ENCODE measurements around the gene PMAIP1. TPM values are rescaled to one million over a fixed set of nuclear protein-coding genes. Genes with fewer than 3 reads are reported as not detected.
"Not testable (repeated sequence)": the region's sequence is repeated elsewhere in the genome, so short reads cannot be mapped to it uniquely, and the experiment has no call there.

PMAIP1 gene
- 1.2 TPM for total RNA-seq

GRCh38 chr18:59899298-59900221 lies at the start of gene PMAIP1:
Gene PMAIP1, plus strand, starts transcription at chr18:59899996. Its CDS starts 182 bp downstream, at chr18:59900178.
- intact Hi-C loops (cut with DNase I): no loop called here
- DNase-seq (ENCODE audit: low spot score) (peak; percentile 86), ATAC-seq (peak; percentile 95)

GRCh38 chr18:59851784-59852399 lies 47.9 kb upstream of the PMAIP1 start:
- intact Hi-C loops (cut with DNase I): no loop called here
- ATAC-seq (no peak), DNase-seq (ENCODE audit: low spot score) (no peak)

- ATAC-seq (no peak), DNase-seq (ENCODE audit: low spot score) (no peak)
- intact Hi-C loops (cut with DNase I): no loop called here
These were observed 47.2 kb upstream of the PMAIP1 start for GRCh38 chr18:59852548-59852947.

GRCh38 chr18:59853380-59853779 lies 46.4 kb upstream of the PMAIP1 start:
- intact Hi-C loops (cut with DNase I): no loop called here
- ATAC-seq: no peak
- DNase-seq (ENCODE audit: low spot score): no peak

GRCh38 chr18:59853988-59854387 lies 45.8 kb upstream of the PMAIP1 start:
- ATAC-seq; intact Hi-C loops (cut with DNase I); DNase-seq (ENCODE audit: low spot score): not testable (repeated sequence)

- intact Hi-C loops (cut with DNase I): no loop called here
- ATAC-seq: no peak
- no peak for DNase-seq (ENCODE audit: low spot score)
These were observed 38.8 kb upstream of the PMAIP1 start for GRCh38 chr18:59861009-59861408.

GRCh38 chr18:59861963-59862819 lies 37.6 kb upstream of the PMAIP1 start:
- DNase-seq (ENCODE audit: low spot score) (no peak), ATAC-seq (no peak)
- intact Hi-C loops (cut with DNase I): no loop called here

- intact Hi-C loops (cut with DNase I): no loop called here
- ATAC-seq (no peak), DNase-seq (ENCODE audit: low spot score) (no peak)
These were observed 34.4 kb upstream of the PMAIP1 start for GRCh38 chr18:59865241-59865986.

GRCh38 chr18:59866551-59867269 lies 33.1 kb upstream of the PMAIP1 start:
- no peak for ATAC-seq
- intact Hi-C loops (cut with DNase I): no loop called here
- DNase-seq (ENCODE audit: low spot score): no peak

- DNase-seq (ENCODE audit: low spot score) (no peak), ATAC-seq (no peak)
- intact Hi-C loops (cut with DNase I): no loop called here
These were observed 32.3 kb upstream of the PMAIP1 start for GRCh38 chr18:59867337-59868104.

- ATAC-seq (no peak), DNase-seq (ENCODE audit: low spot score) (no peak)
- intact Hi-C loops (cut with DNase I): no loop called here
These were observed 29.1 kb upstream of the PMAIP1 start for GRCh38 chr18:59870623-59871130.

GRCh38 chr18:59871711-59872362 lies 28.0 kb upstream of the PMAIP1 start:
- ATAC-seq: no peak
- intact Hi-C loops (cut with DNase I): no loop called here
- no peak for DNase-seq (ENCODE audit: low spot score)

- ATAC-seq (no peak), DNase-seq (ENCODE audit: low spot score) (no peak)
- intact Hi-C loops (cut with DNase I): no loop called here
These were observed 26.2 kb upstream of the PMAIP1 start for GRCh38 chr18:59873641-59874040.

- ATAC-seq (no peak), DNase-seq (ENCODE audit: low spot score) (no peak)
These were observed 25.6 kb upstream of the PMAIP1 start for GRCh38 chr18:59874166-59874565.

GRCh38 chr18:59876310-59876626 lies 23.5 kb upstream of the PMAIP1 start:
- no peak for ATAC-seq
- no peak for DNase-seq (ENCODE audit: low spot score)
- intact Hi-C loops (cut with DNase I): no loop called here

More at GRCh38 chr18:59874166-59874565, 25.6 kb upstream of the PMAIP1 start:
- intact Hi-C loops (cut with DNase I): no loop called here

GRCh38 chr18:59877361-59877760 lies 22.4 kb upstream of the PMAIP1 start:
- DNase-seq (ENCODE audit: low spot score): no peak
- no peak for ATAC-seq
- intact Hi-C loops (cut with DNase I): no loop called here

GRCh38 chr18:59878644-59879043 lies 21.2 kb upstream of the PMAIP1 start:
- intact Hi-C loops (cut with DNase I): no loop called here
- no peak for ATAC-seq
- no peak for DNase-seq (ENCODE audit: low spot score)
